Measurements from ENCODE around the gene CNTN4.

DNA sequence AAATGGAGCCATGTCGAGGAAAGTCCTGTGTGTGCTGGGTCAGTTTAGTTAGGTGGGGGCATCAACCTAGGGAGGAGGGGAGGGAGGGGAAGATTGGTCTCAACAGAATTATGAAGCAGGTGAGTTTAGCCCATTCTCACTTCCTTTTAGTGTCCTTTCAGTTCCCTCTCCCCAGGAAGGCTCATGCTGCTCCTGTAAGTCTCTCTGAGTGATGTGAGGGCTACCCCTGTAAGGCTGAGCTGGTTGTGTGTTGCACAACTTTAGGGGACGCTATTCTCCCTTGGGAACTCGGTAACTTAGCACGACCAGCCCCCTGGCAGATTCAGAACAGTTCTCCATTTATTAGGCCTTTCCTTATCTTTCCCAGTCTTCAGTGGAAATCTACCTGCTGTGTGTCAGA is 990.4 kb downstream of the CNTN4 start:
- TF ChIP-seq CTCF (IDR thresholded peaks at IDR 0.05 in 8 of 11, conservative IDR thresholded peaks at IDR 0.05 in 3 of 11) (no peak), POLR2A (IDR thresholded peaks at IDR 0.05) (no peak), POLR2AphosphoS5 (IDR thresholded peaks at IDR 0.05) (no peak)

Measured in spleen (tissue), 7 donors.